NB4 (cell line): ENCODE data around the gene CDK10.

Source experiments
- CTCF ChIP-seq: IDR thresholded peaks from one replicate; pipeline ENCODE4 v1.5.1; 2012; ENCODE audit warnings: low read depth, low read length
- MAX ChIP-seq: IDR thresholded peaks from 2 replicates; pipeline ENCODE4 v1.6.1; 2011; ENCODE audit warnings: low read depth, low read length
- MYC ChIP-seq: IDR thresholded peaks from 2 replicates; pipeline ENCODE4 v1.6.1; 2011; ENCODE audit warnings: low read depth, low read length
- POLR2A ChIP-seq: IDR thresholded peaks from 2 replicates; pipeline ENCODE4 v1.6.1; 2011; ENCODE audit warnings: mild to moderate bottlenecking; ENCODE audit not compliant: insufficient read length; ENCODE audit errors: extremely low read depth

GRCh38 chr16:89669755-89670154 lies 16.7 kb upstream of the CDK10 start:
- no peak for TF ChIP-seq CTCF
- TF ChIP-seq MAX, result no peak
- no peak for TF ChIP-seq POLR2A
- no peak for TF ChIP-seq MYC
